ENCODE data around the gene TPCN1.

TPCN1 gene

DNA sequence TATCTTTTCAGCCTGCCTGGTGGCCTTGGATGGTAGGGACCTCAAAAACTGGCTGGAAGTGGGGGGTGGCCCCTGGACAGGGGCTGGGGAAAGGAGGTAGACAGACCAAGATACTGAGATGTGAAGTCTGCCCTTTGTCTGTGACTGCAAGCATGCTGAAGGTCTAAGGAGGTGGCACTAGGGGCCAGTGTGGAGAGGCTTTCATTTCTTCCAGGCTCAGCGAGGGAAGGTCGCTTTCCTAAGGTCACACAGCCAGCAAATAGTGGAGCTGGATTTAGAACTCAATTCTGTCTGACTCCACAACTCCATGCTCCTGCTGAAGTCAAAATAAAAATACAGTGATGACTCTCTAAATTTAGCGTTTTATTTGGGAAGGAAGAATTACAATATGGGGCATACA is 125.8 kb downstream of the TPCN1 start:
- Mint-ChIP-seq H3K4me1 (no peaks in the 10 kb centered on the region), H3K4me3 (no peak overlapping the region), H3K9me3 (no peaks in the 10 kb centered on the region), H3K27ac (no peak overlapping the region), H3K27me3 (peaks cover 13% of the 10 kb centered on the region)
- DNase-seq (no peak), ATAC-seq (no peak)

DNA sequence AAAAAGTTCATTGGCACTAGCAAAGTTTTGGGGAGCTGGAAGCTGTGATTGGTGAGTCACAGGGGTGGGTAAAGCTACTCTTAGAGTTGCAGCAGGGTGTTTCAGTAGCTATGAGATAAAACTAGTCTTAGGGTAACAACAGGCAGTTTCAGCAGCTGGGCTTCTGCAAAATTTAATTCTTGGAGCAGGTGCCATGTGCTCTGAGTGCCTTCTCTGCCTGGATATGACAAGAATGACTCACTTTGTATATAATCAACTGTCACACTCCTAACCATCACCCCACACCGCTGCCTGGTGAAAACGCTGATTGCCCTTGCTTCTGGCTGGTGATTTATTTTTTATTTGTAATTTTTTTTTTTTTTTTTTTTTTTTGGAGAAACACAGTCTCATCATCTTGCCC is 126.6 kb downstream of the TPCN1 start:
- no peak overlapping the region for H3K27ac Mint-ChIP-seq
- H3K9me3 Mint-ChIP-seq: no peaks in the 10 kb centered on the region
- DNase-seq (no peak), ATAC-seq (no peak)
- no peak overlapping the region for H3K4me3 Mint-ChIP-seq
- H3K27me3 Mint-ChIP-seq: peaks cover 21% of the 10 kb centered on the region
- no peaks in the 10 kb centered on the region for H3K4me1 Mint-ChIP-seq
